Activated CD4-positive, alpha-beta T cell treated with anti-CD3 and anti-CD28 coated beads, Interleukin-2, amount 50 U/mL, for 24 hours (primary cell): Measurements from ENCODE around the gene NBEAL2.

Source experiments
- DNase-seq, 2 donors: peaks; one replicate each; pipeline ENCODE4 v3.0.0-alpha.2; 2020; ENCODE audit warnings: low read depth in 1 of 2, low spot score in 1 of 2

The NBEAL2 gene

GRCh38 chr3:46985588-46985987 is 6.1 kb downstream of the NBEAL2 start:
- DNase-seq, result no peak

- DNase-seq, result no peak
Measured at GRCh38 chr3:46986055-46986730, 6.7 kb downstream of the NBEAL2 start.

GRCh38 chr3:46986782-46987310 is 7.4 kb downstream of the NBEAL2 start:
- DNase-seq, result no peak

- no peak for DNase-seq
Measured at GRCh38 chr3:46987319-46987742, 7.9 kb downstream of the NBEAL2 start.

- DNase-seq, result peak; percentile 64 to 79
Measured at GRCh38 chr3:46987743-46988401, 8.4 kb downstream of the NBEAL2 start.

- DNase-seq, result no peak
Measured at GRCh38 chr3:46988616-46989015, 9.2 kb downstream of the NBEAL2 start.

- no peak for DNase-seq
Measured at GRCh38 chr3:46989146-46989810, 9.8 kb downstream of the NBEAL2 start.

GRCh38 chr3:46990573-46991374 is 11.3 kb downstream of the NBEAL2 start:
- no peak for DNase-seq

- no peak for DNase-seq
Measured at GRCh38 chr3:46991406-46992165, 12.1 kb downstream of the NBEAL2 start.

- no peak for DNase-seq
Measured at GRCh38 chr3:46992231-46992630, 12.8 kb downstream of the NBEAL2 start.

- DNase-seq, result no peak
Measured at GRCh38 chr3:46993292-46993691, 13.8 kb downstream of the NBEAL2 start.

- DNase-seq, result no peak
Measured at GRCh38 chr3:46993986-46994385, 14.5 kb downstream of the NBEAL2 start.

- DNase-seq, result no peak
Measured at GRCh38 chr3:46994801-46995731, 15.6 kb downstream of the NBEAL2 start.

GRCh38 chr3:46995901-46996562 is 16.6 kb downstream of the NBEAL2 start:
- DNase-seq, result no peak

- no peak for DNase-seq
Measured at GRCh38 chr3:46996689-46997452, 17.4 kb downstream of the NBEAL2 start.

GRCh38 chr3:46997453-46998091 is 18.1 kb downstream of the NBEAL2 start:
- no peak for DNase-seq

- DNase-seq, result peak; percentile 47 to 52
Measured at GRCh38 chr3:46998121-46998851, 18.8 kb downstream of the NBEAL2 start.
